SK-N-MC (cell line): Measurements from ENCODE around the gene SMAD7.

Experiments used
- DNase-seq: peaks from one replicate; pipeline ENCODE4 v3.0.0-alpha.2; 2011; ENCODE audit warnings: low read depth, low spot score
- H3K27ac ChIP-seq: fragments of 200-600 bp; sonication (generic); 2 replicates; pipeline ENCODE4 v1.5.1; 2016; ENCODE audit warnings: mixed run types
- H3K36me3 ChIP-seq: fragments of 200-600 bp; sonication (generic); 2 replicates; pipeline ENCODE4 v1.6.1; 2017; ENCODE audit warnings: antibody characterized with exemption, low read length, mixed read lengths; ENCODE audit not compliant: insufficient read depth
- H3K4me3 ChIP-seq: fragments of 200-600 bp; sonication (generic); 2 replicates; pipeline ENCODE4 v1.5.1; 2016
- H3K9ac ChIP-seq: fragments of 200-600 bp; sonication (generic); 2 replicates; pipeline ENCODE4 v1.8.0; 2017; ENCODE audit warnings: mixed run types, mixed read lengths; ENCODE audit not compliant: insufficient read length
- H3K9me3 ChIP-seq: fragments of 200-600 bp; sonication (generic); 2 replicates; pipeline ENCODE4 v1.6.1; 2017; ENCODE audit warnings: low read depth, mild to moderate bottlenecking, antibody characterized with exemption, low read length, moderate library complexity, mixed read lengths
- EZH2 ChIP-seq: fragments of 200-600 bp; sonication (generic); IDR thresholded peaks from one replicate; pipeline ENCODE4 v1.6.1; 2017; ENCODE audit warnings: antibody characterized with exemption
- FOXP2 ChIP-seq: optimal IDR thresholded peaks from 2 replicates; pipeline ENCODE3; 2011; ENCODE audit warnings: mild to moderate bottlenecking, moderate library complexity; ENCODE audit not compliant: insufficient read depth; ENCODE audit errors: extremely low read length, control extremely low read depth
- POLR2AphosphoS5 ChIP-seq: IDR thresholded peaks from 2 replicates; pipeline ENCODE4 v1.6.1; 2012; ENCODE audit warnings: mild to moderate bottlenecking, low read depth, low read length, borderline replicate concordance

The SMAD7 gene

DNA sequence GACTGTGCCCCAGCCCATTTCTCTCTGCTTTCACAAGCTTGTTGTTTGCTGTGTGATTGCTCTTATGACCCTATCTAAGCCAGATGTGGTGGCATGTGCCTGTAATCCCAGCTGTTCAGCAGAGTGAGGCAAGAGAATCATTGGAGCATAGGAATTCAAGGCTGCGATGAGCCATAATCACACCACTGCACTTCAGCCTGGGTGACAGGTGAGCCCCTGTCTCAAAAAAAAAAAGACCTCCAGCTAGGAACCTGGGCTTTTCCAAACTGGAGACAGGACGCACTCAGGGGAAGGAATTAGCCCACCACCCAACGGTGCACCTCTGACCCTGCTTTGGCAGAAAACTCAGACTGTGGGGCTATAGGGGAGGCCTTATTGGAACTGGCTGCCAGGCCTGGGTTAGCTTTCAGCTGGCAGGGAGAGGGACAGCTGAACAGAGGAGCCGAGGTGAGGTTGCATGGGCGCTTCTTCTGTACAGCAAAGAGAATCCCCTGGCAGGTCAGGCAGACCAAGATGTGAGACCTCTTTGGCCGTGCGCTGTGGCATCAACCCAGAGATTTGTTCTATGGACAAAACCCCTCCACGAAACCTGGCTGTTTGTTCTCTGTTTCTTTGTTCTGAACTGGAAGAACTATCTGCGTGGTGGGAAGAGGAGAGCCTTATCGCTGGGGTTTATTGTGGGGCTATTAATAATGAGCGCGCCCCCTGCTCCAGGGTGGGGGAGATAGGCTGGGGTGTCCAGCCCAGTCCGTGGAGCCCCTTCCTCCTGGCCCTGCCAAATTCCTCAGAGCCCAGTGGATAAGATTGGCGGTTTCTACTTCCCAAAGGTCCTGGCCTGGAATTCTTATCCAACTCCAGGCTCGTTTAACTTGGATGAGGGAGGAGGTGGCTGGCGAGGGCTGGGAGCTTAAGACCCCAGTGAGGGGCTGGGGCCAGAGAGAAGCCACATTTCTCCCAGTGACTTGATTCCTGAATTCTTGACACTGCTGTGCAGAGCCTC, 38.8 kb upstream of the SMAD7 start:
- Histone ChIP-seq H3K9me3 (no peaks in the 10 kb centered on the region), H3K36me3 (no peaks in the 10 kb centered on the region), H3K27ac (no peak overlapping the region), H3K4me3 (no peak overlapping the region), H3K9ac (no peak overlapping the region)
- no peak for DNase-seq
- TF ChIP-seq POLR2AphosphoS5 (no peak), FOXP2 (no peak), EZH2 (no peak)

DNA sequence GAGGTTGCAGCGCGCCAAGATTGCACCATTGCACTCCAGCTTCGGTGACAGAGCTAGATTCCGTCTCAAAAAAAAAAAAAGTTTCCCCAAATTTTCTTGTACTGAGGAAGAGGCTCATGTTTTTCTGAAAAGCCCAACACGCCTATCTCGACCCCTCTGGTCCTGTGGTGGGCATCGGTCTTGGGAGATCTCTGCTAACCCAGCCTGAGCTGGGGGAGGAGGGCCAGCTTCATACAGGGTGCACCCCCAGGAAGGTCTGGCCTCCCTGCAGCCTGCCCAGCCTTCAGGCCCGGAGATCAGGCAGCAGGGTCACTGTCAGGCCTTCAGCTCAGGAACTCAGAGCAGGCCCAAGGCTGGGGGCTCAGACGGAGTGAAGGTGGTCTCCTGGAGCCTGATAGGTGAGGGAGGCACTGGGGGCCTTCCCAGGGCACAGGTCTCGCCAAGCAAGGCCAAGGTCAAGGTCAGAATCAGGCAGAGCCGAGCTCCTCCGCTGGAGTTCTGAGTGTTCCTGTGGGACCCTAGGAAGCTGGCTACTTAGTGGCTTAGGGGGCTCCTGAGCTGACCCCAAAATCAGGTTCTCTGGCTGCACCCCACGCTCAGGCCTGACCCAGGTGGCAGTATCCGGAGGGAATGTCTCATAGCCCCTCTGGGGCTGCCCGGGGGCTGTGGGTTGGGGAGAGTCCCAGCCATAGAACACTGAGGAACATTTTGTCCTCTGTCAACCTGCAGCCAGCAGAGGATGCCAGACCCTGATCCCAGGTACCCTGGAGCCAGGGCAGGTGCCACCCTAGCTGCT, 37.9 kb upstream of the SMAD7 start:
- no peak overlapping the region for H3K27ac ChIP-seq
- H3K9me3 ChIP-seq = no peaks in the 10 kb centered on the region
- no peak for DNase-seq
- no peak overlapping the region for H3K4me3 ChIP-seq
- no peak overlapping the region for H3K9ac ChIP-seq
- H3K36me3 ChIP-seq = no peaks in the 10 kb centered on the region
- TF ChIP-seq FOXP2 = no peak
- no peak for TF ChIP-seq POLR2AphosphoS5
- TF ChIP-seq EZH2 = no peak

DNA sequence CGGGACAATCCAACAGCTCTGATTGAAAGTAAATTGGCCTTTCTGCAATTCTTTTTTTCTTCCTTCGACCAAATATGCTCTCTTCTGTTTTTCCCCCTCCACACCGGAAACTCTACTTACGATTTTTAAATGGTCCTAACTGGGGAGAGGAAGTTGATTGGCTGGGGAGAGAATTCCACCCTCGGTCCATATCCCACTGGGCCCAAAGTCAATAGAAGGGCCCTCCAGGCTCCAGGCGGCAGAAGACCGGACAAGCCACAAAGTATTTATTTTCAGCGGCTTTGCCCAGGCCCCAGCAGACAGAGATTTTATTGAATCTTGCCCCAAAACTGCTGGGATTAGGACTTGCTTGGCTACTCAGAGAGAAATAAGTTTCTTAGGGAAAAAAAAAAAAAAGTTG, 37.1 kb upstream of the SMAD7 start:
- no peaks in the 10 kb centered on the region for H3K36me3 ChIP-seq
- DNase-seq = no peak
- no peak for TF ChIP-seq POLR2AphosphoS5
- TF ChIP-seq EZH2 = no peak
- no peak for TF ChIP-seq FOXP2
- H3K9ac ChIP-seq = no peak overlapping the region
- no peaks in the 10 kb centered on the region for H3K9me3 ChIP-seq
- H3K4me3 ChIP-seq = no peak overlapping the region
- H3K27ac ChIP-seq = no peak overlapping the region

DNA sequence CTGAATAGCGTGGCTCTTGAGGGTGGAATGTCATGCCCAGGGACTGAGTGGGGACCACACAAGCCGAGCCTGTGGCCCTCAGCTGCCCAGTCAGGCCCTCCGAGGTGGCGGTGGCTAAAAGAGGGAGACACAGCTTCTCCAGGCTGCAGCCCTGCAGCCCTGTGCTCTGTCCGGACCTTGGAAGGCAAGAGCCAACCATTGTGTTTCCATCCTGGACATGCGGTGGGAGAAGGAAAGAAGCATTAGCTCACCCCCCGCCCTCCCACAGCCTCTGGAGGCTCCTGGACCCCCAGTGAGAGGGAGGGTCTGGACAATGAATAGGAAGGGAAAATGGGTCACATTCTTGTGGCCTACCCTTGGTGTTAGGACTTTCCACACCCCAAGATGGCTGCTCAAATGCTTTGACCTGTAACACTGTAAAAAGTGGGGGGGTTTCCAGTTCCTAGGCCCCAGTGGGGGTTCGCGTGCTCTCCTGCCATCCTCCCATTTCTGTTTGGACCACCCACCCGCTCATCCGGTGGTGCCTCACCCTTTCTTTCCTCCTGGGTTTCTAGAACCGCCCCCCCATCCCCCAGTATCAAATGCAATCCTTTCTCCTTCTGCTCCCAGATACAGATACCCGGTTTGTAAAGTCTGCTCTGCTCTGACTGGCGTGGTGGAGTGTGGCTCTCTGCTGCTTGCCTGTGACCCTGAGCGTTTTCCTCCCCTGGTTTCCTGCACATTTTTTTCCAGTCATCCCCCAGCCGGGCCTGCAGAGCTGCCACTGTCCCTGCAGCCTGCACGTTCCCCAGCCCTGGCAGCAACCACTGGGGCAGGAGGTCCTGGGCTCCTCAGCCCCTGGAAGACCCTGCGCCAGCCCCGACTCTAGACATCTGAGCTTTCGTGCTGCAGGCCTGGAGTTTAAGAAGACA, 36.3 kb upstream of the SMAD7 start:
- TF ChIP-seq FOXP2 (no peak), EZH2 (no peak), POLR2AphosphoS5 (no peak)
- Histone ChIP-seq H3K9me3 (no peaks in the 10 kb centered on the region), H3K27ac (no peak overlapping the region), H3K36me3 (no peaks in the 10 kb centered on the region), H3K4me3 (no peak overlapping the region), H3K9ac (no peak overlapping the region)
- DNase-seq = no peak

DNA sequence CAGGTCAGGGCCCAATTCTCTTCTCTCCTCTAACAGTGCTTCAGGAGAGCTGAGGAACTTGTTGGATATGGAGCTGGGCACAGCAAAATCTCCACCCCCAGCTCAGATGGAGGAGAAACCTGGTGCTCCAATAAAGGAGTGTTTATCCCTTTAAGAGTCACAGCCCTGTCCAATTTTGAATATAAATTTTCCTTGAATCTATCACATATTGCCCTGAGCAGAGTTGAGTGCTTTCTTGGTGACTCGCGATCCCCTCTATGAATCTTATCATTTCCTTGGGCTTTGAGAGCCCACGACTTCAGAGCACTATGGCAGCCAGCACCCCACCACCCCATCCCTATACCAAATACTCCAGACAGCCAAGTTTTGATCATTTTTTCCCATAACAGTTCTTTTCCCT, 34.4 kb upstream of the SMAD7 start:
- Histone ChIP-seq H3K27ac (no peak overlapping the region), H3K9me3 (no peaks in the 10 kb centered on the region), H3K9ac (no peak overlapping the region), H3K4me3 (no peak overlapping the region), H3K36me3 (no peaks in the 10 kb centered on the region)
- DNase-seq = no peak
- TF ChIP-seq EZH2 (no peak), POLR2AphosphoS5 (no peak), FOXP2 (no peak)

DNA sequence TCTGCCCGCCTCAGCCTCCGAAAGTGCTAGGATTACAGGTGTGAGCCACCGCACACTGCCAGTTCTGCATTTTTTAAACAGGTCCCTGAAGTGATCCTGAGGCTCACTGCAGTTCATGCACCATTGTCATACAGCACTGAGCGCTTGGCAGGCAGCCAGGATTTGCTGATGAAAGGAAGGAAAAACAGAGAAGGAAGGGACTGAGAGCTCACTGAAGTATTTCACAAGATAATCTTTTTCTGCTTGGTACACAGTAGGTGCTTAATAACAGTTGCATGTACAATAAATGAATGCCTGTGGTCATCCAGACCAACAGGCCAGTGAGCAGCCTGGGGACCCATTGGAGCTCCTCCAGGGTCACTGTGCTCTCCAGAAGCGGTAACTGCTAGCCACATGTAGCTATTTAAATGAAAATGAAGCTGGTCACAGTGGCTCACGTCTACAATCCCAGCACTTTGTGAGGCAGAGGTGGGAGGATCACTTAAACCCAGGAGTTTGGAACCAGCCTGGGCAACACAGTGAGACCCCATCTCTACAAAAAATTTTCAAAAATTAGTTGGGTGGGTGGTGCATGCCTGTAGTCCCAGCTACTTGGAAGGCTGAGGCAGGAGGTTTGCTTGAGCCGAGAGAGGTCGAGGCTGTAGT, 33.1 kb upstream of the SMAD7 start:
- no peak for TF ChIP-seq FOXP2
- no peak overlapping the region for H3K4me3 ChIP-seq
- H3K9ac ChIP-seq = no peak overlapping the region
- H3K36me3 ChIP-seq = no peaks in the 10 kb centered on the region
- no peak overlapping the region for H3K27ac ChIP-seq
- no peaks in the 10 kb centered on the region for H3K9me3 ChIP-seq
- DNase-seq = peak; percentile 61

DNA sequence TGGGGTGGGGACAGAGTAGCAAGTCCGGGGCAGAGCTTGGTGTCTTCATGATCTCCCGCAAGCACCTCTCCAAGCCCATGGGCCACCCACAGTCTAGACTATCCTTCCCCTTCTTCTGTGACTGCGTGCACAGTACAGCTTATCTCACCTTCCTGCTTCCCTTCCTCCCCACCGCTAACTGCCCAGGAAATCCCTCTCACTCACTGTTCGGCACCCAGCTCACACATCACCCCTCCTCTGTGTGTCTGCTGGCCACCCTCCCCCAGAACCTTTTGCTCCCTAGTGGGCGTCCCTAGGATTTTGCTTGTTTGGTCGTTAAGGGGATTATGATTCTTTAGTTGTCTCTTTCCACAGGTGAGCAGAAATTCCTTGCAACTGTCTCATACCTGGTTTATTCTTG, 31.5 kb upstream of the SMAD7 start:
- DNase-seq = no peak
- no peak overlapping the region for H3K9ac ChIP-seq
- H3K4me3 ChIP-seq = no peak overlapping the region
- TF ChIP-seq FOXP2 = no peak
- TF ChIP-seq EZH2 = no peak
- no peak for TF ChIP-seq POLR2AphosphoS5
- H3K9me3 ChIP-seq = no peaks in the 10 kb centered on the region
- no peaks in the 10 kb centered on the region for H3K36me3 ChIP-seq
- H3K27ac ChIP-seq = no peak overlapping the region
